Measurements from ENCODE around the gene PAK4. TPM values are rescaled to one million over a fixed set of nuclear protein-coding genes. Genes with fewer than 3 reads are reported as not detected.

PAK4 gene
- total and polyA plus RNA-seq, 2 of the 8 experiments (the other 6 are each of a cell fraction or from before 2014, with no cell fraction given): 50.7 to 64.4 TPM

GRCh38 chr19:39173502-39173991 lies 48.0 kb downstream of the PAK4 start (continued):
- TF ChIP-seq GTF2F1 (IDR thresholded peaks at IDR 0.05; ENCODE audit: borderline replicate concordance, low read depth, low read length) (no peak), NRF1 (IDR thresholded peaks at IDR 0.05; ENCODE audit: low read depth, low read length) (no peak), BRCA1 (IDR thresholded peaks at IDR 0.05; ENCODE audit: low read depth, low read length) (no peak), CREB1 (IDR thresholded peaks at IDR 0.05) (no peak), MAFK (IDR thresholded peaks at IDR 0.05; ENCODE audit: low read depth, low read length) (no peak)
